GM12891 (cell line): ENCODE data around the gene PRXL2B.
"Not testable (repeated sequence)": the region's sequence is repeated elsewhere in the genome, so short reads cannot be mapped to it uniquely, and the experiment has no call there.

Experiments used
- DNase-seq: peaks from one replicate; pipeline ENCODE4 v3.0.0; 2011; ENCODE audit warnings: low spot score; ENCODE audit not compliant: insufficient read length
- FAIRE-seq: peaks from 2 replicates; lab custom pipeline; 2011; peaks lifted over from hg19 to GRCh38; lab: Jason Lieb, UNC
- PAX5 ChIP-seq: IDR thresholded peaks from 2 replicates; pipeline ENCODE4 v1.6.1; 2011; ENCODE audit warnings: low read length, moderate library complexity, mild to moderate bottlenecking; ENCODE audit not compliant: insufficient read depth, severe bottlenecking
- POLR2A ChIP-seq: IDR thresholded peaks from 2 replicates; pipeline ENCODE4 v1.6.1; 2011; ENCODE audit warnings: low read depth, low read length, control low read depth
- POLR2AphosphoS5 ChIP-seq: IDR thresholded peaks from 2 replicates; pipeline ENCODE4 v1.6.1; 2011; ENCODE audit warnings: low read depth, low read length, control low read depth
- POU2F2 ChIP-seq: IDR thresholded peaks from 2 replicates; pipeline ENCODE4 v1.6.1; 2011; ENCODE audit warnings: low read depth, mild to moderate bottlenecking, control low read depth, low read length, moderate library complexity
- SPI1 ChIP-seq: IDR thresholded peaks from 2 replicates; pipeline ENCODE4 v1.6.1; 2011; ENCODE audit warnings: low read depth, low read length, control low read depth
- TAF1 ChIP-seq: IDR thresholded peaks from 2 replicates; pipeline ENCODE4 v1.6.1; 2011; ENCODE audit warnings: low read depth, low read length, control low read depth

Gene PRXL2B

DNA sequence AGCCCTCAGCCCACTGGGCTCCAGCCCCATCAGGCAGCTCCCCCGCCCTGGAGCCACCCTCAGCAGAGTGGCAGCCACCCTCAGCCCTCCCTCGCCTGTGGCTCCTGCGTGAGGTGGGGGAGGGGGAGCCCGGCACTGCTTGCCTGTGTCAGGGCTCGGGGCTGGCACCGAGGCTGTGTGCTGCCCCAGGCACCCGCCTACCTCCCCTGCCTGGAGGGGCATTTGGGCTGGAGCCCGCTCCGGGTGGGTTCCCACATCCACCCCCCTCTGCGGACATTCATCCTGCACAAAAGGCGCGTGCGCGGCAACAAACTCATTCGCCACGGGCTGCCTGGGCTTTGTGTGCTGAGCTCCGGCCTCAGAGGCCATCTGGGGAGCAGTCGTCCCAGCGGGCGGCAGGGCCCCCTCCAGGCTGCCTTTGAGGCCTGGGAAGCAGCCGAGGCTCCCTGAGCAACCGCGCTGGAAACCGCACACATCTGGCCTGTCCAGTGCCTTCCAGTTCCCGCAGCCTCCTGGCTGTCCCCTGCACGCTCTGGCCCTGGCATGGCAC, 43.0 kb upstream of the PRXL2B start:
- TF ChIP-seq SPI1 (no peak), TAF1 (no peak), POLR2A (no peak), POLR2AphosphoS5 (no peak), PAX5 (no peak), POU2F2 (no peak)
- FAIRE-seq = no peak
- DNase-seq = no peak

DNA sequence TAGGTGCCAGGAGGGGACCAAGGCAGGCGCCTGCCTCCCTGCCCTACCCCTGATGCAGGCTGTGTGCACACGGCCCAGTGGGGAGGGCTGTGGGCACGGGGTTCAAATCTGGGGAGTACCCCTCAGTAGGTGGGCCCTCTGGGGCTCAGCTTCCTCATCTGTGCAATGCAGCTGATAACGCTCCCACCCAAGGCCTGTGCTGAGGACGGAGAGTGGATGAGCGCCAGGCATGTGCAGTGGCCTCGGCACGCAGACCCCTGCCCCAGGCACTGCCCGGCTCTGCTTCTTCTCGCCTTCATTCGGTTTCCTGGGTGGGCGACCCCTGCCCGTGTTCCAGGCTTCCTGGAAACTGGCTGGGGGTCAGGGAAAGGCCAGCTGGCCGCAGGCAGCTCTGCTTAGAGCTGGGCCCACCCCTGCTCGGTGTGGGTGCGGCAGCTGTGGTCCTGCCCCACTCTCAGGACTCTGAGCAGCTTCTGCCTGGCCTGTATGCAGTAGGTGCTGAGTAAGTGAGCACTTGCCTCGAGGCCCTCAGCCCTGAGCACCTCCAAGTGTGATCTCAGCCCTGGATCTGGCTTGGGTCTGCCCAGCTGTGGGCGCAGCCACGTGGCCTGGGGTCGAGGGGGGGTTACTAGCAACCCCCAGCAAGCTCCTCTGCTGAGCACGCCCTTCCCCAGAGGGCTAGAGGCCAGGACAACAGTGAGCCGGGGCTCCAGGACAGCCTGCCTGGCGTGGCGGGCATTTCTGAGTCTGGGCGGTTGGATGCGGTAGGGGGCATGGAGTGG, 42.3 kb upstream of the PRXL2B start:
- no peak for TF ChIP-seq POU2F2
- no peak for TF ChIP-seq POLR2A
- TF ChIP-seq PAX5 = no peak
- TF ChIP-seq TAF1 = no peak
- no peak for TF ChIP-seq POLR2AphosphoS5
- no peak for TF ChIP-seq SPI1
- FAIRE-seq (no peak), DNase-seq (no peak)

DNA sequence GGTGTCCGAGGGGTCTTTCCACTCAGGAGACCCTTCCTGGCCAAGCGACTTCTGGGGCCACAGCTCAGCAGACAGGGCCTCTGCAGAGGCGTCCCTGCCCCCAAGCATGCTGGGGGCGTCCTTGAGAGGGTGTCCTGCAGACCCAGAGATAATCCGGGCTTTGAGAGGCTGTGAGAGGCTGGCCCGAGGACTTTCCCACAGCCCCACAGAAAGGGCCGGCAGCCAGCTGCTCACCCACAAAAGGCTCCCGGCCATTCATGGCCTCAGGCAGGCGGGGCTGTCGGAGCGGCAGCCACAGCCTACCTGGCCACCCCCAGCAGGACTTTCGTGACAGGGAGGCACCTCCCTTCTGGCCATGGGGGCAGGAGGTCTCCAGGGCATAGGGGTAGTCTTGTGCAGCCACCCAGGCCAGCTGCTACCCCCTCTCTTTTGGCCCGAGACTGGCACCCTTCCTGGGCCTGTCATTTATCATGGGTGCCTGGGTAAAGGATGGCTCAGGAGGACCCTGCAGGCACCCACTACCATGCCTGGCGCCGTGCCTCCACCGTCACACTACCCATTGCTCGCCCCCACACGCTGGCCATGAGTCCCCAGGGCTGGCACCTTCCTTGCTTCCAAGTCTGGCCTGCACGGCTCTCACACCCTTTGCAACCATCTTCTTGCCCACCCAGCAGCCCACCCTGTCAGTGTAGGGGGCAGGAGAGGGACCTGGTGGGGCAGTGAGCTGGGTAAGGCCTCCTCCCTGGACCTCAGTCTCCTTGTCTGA, 41.5 kb upstream of the PRXL2B start:
- TF ChIP-seq POLR2A (no peak), TAF1 (no peak), PAX5 (no peak), SPI1 (no peak), POU2F2 (no peak), POLR2AphosphoS5 (no peak)
- FAIRE-seq (no peak), DNase-seq (no peak)

DNA sequence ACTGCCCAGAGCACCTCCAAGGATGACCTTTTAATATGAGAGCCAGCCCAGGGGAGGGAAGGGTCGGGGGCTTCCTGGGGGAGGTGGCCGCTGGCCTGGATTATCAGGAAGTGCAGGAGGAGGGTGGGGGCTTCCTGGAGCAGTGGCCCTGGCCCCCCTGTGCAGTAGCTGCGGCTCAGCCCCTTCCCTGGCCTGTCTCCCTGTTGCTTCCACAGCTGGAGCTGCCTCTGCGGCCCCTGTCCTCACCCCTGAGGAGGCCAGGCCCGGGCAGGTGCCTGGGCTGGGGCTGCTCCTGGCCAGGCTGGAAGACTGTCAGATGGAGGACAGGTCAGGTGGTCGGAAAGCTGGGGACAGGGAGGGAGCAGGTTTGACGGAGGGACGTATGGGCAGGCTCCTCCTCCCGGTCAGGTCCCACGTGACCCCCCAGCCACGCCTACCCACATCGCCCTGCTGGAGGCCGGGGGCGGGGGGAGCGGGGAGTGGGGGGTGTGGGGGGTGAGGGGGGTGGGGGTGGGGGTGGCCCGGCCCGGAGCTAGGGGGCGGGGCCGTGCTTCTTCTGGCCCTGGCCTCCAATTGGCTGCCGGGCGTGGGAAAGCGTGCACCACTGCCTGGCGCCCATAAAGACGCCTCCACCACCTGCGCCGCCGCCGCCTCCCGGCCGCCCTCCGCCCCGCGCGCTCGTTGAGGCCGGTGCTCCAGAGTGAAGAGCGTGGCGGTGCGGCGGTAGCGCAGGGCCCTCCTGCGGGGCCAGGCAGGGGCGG, 40.6 kb upstream of the PRXL2B start:
- TF ChIP-seq TAF1 (0 out of 2 replicates have a peak, but pooled peaks have one; percentile 48), SPI1 (no peak), POU2F2 (no peak), POLR2A (peak; percentile 80; the same call in 1 of the 2 replicates), PAX5 (no peak), POLR2AphosphoS5 (peak; percentile 64; the same call in 1 of the 2 replicates)
- FAIRE-seq (peak; percentile 97), DNase-seq (peak; percentile 95)

DNA sequence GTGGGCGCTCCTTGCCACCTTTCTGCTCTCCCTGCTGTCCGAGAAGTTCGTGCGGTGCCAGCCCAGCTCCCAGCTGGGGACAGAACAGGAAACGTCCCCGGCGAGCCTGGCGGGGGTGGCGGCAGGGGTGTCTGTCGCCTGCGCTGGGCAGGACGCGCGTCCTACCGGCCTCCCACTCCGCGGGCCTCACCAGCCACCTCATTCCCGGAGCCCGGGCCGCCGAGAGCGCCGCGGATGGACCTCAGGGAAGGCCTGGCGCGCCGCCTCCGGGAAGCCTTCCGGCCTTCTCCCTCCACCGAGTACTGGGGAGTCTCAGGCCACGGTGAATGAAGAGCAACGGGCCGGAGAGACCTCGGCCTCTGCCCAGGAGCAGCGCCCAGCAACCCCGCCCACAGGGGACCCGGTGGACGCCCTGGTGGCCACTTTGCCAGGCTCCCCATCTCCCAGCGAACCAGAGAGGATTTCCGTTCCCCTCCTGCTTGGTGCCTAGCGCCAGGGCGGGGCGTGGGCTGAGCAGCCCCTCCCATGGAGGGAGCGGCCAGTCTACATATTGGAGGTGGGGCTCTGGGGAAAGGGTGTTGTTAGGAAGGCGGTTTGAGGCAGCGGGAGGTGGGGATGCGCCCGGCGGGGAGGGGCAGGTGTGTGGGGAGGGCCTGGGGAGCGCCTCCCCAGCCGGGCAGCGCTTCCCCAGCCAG, 39.9 kb upstream of the PRXL2B start:
- FAIRE-seq (peak; percentile 97), DNase-seq (peak; percentile 90)
- TF ChIP-seq TAF1 (peak; percentile 9; the same call in 1 of the 2 replicates), PAX5 (no peak)

DNA sequence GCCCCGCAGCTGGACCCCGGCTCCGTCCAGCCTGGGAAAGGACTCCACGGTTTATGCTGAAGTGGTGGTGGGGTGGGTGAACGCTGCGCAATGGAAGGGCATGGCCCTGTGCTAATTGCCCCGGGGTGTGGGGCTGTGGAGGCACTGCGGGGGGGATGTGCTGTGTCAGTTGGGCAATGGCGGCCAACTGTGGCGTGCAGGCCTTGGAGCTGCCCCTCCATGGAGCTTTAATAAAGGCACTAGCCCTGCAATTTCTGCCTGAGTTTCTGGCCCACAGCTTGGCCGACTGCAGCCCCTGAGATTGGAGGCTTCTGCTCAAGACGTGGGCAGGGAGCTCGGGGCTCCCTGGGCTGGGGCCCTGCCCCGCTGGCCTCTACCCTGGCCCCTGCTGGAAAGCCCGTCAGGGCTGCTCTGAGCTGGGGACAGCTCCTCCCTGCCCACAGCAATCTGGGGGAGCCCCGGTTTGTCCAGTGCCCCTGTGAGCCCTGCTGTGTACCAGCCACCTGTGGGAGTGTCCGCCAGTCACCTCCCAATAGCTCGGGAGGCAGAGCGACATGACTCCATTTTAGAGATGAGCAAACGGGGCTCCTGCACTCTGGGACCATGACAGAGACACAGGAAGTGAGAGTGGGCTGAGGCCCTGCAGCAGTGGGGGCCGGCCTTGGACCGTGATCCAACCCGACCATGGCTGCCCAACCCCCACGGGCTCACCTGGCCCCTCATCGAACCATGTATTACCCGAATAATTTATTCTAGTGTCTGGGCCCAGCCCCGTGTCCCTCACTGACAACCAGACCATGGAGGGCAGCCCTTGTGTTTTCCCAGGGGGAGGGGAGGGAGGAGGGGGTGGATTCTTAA, 39.1 kb upstream of the PRXL2B start:
- FAIRE-seq (peak; percentile 62), DNase-seq (peak; percentile 64)
- TF ChIP-seq SPI1 (peak; percentile 76), TAF1 (peak; percentile 74), POU2F2 (no peak), POLR2A (peak; percentile 70), POLR2AphosphoS5 (no peak)

DNA sequence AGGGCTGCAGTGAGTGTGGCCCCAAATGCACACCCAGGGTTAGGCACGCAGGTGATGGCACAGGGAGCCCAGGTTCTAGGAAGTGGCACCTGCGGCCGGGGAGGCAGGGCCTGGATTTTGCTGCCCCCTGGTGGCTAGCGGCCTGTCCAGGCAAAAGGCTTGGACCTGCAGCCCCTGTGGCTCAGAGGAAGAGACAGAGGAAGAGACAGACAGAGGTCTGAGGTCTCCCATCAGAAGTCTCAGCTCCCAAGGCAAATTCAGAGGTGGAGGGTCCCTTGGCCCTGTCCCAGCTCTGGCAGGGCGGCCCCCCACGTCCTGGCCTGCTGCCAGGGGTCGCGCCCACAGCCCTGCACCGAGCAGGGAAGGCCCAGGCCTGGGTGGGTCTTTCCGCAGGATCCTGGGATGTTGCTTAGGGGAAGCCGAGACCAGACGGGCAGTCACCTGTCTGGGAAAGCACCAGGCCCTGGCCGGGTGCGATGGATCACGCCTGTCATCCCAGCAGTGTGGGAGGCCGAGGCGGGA, 38.4 kb upstream of the PRXL2B start:
- TF ChIP-seq SPI1 (peak; percentile 21; the same call in 1 of the 2 replicates), TAF1 (no peak), POLR2A (no peak)
- FAIRE-seq = peak; percentile 23
- DNase-seq = peak; percentile 70

DNA sequence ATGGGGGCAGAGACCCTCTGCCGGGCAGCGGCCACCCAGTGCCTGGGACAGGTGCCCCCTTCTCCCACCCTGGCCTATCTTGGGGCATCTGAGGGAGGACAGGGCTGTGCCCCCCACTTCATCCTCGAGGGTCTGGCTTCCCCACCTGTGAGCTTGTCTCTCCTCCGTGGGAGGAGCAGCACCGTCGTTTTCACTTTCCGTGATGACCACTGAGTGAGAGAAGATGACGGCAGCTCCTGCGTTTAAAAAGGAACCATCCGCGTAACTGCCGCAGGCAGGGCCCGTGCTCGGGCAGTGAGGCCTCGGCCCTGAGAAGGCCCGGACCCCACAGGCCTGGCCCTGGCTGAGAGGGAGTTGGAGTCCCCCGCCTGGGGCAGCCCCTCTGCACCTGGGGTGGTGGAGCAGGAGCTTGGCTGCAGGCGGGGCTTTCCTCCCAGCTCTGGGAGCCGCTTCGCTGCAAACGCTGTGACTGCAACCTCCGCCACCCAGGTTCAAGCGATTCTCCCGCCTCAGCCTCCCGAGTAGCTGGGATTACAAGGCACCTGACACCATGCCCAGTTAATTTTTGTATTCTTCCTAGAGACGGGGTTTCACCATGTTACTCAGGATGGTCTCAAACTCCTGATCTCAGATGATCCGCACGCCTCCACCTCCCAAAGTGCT, 37.1 kb upstream of the PRXL2B start:
- FAIRE-seq = peak; percentile 97
- not testable (repeated sequence) for DNase-seq

DNA sequence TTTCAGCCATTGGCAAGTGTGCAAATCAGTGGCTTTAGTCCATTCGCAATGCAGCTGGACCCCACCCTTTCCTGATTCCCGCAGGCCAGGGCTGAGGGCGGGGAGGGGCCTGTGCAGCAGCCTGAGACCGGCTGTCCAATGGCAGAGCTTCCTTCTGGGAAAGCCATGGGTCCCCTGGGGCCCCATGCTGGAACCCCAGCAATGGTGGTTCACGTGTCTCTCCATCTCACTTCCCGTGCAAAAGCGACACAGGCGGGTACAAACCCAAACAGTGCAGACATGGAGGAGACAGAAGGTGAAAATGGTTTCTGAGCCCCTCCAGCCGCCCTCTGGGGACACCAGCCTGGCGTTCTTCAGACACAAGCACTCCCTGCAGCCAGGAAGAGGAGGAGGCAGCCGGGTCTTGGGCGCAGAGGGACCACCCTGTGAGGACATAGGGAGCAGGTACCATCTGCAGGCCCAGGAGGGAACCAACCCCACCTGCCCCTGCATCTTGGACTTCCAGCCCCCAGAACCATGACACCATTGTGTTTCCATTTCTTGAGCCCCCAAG, 36.2 kb upstream of the PRXL2B start:
- DNase-seq = not testable (repeated sequence)
- peak; percentile 95 for FAIRE-seq

DNA sequence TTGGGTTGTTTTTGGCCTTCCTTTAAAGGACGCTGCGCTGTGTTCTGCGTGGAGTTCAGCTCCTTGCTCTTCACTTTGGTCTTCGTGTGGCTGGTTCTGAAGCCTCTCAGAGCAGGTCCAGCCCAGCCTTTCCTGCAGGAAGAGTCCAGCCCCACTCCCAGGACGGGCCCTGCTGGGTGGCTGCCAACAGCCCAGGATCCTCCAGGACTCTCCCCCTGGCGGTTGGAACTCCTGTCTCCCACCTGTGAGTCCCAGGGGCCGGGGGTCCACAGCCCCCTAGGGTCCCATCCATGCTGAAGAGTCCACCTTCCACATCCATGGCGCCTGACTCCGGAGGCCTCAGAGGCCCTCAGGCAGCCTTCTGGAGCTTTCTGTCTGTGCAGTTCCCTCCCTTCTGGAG, 35.0 kb upstream of the PRXL2B start:
- DNase-seq, FAIRE-seq: not testable (repeated sequence)
